Measurements from ENCODE around the gene FKBP8. TPM values are rescaled to one million over a fixed set of nuclear protein-coding genes. Genes with fewer than 3 reads are reported as not detected.
A peak's percentile ranks its signal among the peaks of the same experiment; 100 is the strongest.

FKBP8 gene
- total RNA-seq, 1 donor from 2014 or later, result 149 TPM

DNA sequence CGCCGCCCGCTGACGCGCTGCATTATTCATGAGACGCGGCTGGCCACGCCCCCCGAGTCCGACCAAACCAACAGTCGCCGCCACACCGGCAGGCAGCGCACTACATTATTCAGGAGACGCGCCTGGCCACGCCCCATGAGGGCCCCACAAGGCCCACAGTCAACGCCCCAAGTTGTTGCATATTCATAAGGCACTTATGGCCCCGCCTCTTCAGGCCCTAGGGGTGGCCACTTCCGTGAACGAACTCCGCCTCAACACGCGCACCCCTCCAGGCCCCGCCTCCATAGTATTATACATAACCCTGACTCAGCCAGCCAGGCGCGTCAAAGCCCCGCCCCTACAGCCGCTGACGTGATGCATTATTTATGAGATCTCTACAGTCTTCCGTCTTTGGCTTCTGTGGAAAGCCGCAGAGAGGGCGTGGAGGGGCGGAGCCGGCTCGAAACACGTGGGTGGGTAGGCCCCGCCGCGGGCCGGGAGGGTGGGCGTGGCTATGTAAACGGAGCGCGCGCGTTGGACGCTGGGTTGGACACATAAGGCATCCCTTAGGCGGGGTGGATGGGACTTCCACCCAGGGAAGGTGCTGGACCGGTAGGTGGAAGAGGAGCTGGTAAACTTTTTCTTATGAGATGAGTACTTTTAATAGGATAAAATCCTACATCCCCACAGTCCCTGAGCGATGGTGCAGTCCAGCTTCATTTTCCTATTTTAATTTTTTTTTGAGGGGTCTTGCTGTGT is 21.1 kb downstream of the FKBP8 start:
- DNase-seq (ENCODE audit: low spot score), result peak; percentile 100

DNA sequence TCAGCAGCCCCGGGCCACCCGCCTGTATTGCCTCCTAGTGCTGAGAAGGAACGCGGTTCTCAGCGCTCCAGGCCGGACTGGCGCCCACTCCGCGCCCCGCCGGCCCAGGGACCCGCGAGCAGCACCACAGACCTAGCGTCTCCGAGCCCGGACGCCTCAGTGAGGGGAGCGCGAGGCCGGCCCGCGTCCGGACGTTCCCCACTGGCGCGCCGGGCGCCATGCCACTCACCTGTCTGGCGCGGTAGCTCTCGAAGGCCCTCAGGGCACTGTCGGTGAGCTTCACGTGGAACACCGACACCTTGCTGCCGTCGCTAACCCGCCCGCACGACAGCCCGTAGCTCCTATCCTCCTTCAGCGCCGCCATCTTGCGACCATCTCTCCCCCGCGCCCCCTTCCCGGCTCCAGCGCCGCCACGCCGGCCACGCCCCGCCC is 21.7 kb downstream of the FKBP8 start, which contains the start of gene ELL:
TSS of gene ELL (minus strand) at position 379 of the 432 bp plus-strand sequence. CDS start at position 364, 15 bp downstream.
- no peak for DNase-seq (ENCODE audit: low spot score)

DNA sequence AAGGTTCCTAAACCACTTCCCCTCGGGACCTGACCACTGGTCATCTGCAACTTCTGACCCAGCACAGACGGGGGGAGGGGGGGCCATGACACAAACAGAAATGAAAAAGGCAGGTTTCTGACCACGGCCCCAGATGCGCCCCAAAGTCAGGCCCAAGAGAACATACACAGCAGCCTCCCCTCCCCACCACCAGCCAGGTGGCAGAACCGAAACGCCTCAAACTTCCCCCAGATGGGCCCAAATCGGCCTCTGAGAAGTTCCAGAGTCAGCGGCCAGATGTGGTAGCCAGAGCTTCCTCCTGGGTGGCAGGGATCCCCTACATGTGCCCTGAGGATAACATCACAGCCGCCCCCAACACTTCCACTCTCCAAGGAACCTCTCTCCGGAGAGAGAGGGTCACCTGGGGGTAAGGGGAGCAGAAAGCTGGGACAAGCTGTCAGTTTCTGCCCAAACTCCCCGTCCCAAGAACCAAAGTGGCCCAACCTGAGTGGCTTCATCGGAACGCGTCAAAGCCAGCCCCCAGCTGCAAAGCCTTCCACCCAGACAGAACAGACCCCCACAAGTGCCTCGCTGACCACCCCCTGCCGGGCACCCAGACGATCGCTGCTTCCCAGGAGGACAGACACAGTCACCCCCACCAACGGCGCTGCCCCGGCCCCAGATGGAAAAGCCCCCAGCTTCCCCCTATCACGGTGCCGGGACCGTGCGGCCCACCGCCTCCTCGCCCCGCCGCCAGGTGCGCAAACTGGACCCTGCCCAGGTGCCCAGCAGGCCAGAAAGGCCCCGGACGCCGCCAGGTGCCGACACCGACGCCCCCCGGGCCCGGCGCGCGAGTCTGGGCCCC is 22.3 kb downstream of the FKBP8 start:
- DNase-seq (ENCODE audit: low spot score), result peak; percentile 41

DNA sequence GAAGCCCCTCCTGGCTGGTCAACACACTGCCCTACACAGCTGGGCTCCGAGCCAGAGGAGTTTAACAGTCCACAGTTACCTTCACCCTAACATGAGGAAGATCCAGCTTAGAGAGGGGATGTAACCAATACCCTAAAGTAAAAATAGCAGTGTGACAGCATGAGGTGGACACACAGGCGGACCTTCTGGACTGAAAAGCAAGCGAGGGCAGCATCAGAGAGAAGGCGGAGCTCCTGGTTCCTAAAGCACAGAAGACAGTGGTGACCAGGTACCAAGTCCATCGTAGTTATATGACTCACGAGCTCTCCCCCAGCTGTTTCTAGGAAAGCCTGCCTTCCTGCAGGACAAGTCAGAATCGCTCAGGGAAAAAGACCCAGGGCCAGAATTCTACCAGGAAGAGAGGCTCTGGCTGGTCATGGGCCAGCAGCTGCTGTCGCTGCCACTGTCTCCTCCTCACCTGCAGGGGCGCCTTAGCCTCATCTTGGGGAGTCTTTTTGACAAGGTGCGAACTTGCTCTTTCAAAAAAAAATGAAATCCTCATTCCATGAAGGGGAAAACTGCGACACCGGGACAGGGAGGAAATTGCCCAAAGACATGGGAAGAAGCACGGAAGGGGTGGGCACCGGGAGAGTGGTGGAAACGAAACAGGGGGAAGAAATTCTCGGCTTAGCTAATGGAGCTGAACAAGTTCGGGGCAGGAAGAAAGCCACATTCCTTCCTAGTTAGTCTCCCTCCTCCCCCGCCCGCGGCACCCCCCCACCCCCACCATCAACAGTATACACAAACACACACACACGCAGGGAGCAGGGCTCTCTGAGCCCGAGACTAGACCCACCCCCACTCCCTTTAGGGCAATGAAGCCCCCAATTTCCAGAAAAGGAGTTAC is 23.2 kb downstream of the FKBP8 start:
- peak; percentile 71 for DNase-seq (ENCODE audit: low spot score)

DNA sequence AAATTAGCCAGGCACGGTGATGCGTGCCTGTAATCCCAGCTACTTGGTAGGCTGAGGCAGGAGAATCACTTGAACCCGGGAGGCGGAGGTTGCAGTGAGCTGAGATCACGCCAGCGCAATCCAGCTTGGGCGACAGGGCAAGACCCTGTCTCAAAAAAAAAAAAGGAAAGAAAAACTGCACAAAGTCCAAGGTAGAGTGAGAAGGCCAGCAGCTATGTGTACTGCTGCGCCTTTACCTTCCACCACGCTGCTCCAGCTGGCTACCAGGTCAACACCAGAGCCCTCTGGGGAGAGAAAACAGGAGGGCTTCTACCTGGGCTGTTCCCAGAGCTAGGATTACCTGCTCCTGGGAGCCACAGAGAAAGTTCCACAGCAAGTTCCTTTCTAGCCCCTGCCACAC is 24.7 kb downstream of the FKBP8 start:
- DNase-seq (ENCODE audit: low spot score), result no peak

DNA sequence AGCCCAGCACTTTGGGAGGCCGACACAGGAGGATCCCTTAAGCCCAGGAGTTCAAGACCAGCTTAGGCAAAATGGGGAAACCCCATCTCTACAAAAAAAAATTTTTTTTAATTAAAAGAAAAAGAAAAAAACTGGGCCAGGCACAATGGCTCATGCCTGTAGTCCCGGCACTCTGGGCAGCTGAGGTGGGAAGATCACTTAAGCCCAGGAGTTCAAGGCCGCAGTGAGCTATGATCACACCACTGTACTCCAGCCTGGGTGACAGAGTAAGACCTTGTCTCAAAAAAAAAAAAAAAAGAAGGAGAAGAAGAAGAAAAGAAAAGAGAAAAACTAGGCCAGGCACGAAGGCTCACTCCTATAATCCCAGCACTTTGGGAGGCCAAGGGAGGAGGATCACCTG is 25.8 kb downstream of the FKBP8 start:
- DNase-seq (ENCODE audit: low spot score), result no peak

DNA sequence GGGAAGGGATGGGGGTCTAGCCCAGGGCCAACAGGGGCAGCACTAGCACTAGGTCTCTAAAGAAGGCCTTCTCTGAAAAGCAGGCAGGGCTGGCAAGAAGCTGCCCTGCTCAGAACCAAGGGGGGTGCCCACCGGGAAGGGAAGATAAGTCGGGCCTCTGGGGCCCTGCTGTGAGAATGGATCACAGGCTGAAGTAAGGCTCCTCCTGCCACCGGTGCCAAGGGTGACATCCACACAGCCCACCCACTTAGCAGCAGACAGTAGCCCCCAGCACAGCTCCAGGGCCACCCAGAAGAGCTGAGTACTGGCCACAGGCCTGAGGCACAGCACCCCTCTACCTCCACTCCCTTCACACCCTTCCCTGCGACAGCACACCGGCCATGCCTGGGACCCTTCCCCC is 27.4 kb downstream of the FKBP8 start:
- DNase-seq (ENCODE audit: low spot score), result no peak

DNA sequence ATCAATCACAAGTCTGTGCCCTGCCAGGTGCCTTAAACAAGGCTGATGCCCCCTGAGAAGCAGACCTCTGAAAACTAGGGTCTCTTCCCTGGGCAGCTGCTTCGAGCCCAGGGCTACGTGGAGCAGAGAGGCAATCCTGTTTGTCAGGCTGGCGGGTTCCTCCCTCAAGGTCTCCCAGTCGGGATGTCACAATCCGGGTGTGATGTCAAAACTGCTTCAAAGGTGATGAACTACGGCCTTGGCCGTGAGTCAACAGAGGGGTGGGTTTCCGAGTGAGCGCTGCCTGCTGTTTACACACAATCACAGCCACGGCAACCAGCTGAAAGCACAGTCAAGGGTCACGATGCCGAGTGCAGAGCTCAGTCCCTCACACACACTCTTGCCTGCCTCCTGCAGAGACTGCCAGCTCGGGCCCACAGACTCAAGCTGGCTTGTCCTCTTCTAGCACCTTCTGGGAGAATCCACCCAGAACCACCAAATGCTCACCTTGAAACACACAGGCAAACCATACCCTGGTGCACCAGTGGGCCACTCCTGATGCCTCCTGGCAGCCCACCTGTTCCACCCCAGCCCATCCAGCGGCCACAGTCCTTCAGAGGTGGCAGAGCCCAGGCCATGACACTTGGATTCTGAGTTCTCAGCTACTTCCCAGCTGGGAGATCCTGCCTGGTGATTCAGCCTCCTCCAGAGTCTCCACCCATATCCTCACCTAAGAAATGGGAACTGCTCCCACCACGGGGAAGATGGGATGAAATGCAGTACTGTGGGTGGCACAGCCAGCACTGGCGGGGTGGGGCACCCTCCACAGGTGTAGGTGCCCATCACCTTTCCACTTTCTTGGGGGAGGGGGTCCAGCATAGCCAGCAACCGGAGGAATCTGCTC is 28.3 kb downstream of the FKBP8 start:
- no peak for DNase-seq (ENCODE audit: low spot score)

DNA sequence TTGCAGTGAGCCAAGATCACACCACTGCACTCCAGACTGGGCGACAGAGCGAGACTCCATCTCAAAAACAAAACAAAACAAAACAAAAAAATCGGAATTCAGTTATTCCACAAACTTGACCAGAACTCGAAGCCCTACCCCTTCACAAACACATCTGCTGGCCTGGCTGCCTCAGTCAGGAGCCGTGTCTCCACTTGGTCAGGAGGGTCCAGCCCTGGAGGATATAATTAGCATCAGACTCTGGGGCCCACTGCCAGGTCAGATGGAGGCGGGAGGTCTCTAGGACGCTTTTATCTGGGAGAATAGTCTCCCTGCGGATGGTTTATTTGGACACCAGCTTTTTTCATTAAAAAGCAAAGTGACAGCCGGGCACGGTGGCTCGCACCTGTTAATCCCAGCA is 29.5 kb downstream of the FKBP8 start:
- no peak for DNase-seq (ENCODE audit: low spot score)

DNA sequence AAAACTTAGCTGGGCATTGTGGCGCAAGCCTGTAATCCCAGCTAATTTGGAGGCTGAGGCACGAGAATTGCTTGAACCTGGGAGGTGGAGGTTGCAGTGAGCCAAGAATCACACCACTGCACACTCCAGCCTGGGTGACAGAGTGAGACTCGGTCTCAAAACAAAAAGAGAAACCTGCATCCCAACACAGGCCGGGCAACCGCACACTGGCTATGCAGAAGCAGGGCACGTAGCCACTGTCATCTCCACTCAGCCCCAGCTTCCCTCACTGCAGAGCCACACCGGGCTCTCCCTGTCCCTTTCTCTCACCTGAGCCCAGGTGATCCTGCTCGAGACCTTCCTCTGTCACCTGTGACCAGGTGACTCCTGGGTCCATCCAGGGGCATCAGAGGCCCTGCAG is 33.2 kb downstream of the FKBP8 start:
- DNase-seq (ENCODE audit: low spot score), result no peak

DNA sequence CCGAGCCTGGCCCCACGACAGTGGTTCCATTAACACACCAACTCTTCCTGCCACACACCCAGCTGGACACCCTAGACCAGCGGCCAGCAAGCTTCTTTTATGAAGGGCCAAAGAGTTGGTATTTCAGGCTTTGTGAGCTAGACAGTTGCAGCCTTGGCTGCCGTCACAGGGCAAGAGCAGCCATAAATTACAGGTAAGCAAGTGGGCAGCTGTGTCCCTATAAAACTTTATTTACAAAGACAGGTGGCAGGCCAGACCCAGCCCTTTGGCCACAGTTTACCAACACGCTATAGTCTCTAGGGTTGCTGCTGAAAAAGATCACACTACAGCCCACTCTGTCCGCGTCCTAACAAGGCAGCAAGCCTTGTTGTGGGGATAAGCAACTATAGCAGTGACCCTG is 34.8 kb downstream of the FKBP8 start:
- no peak for DNase-seq (ENCODE audit: low spot score)

DNA sequence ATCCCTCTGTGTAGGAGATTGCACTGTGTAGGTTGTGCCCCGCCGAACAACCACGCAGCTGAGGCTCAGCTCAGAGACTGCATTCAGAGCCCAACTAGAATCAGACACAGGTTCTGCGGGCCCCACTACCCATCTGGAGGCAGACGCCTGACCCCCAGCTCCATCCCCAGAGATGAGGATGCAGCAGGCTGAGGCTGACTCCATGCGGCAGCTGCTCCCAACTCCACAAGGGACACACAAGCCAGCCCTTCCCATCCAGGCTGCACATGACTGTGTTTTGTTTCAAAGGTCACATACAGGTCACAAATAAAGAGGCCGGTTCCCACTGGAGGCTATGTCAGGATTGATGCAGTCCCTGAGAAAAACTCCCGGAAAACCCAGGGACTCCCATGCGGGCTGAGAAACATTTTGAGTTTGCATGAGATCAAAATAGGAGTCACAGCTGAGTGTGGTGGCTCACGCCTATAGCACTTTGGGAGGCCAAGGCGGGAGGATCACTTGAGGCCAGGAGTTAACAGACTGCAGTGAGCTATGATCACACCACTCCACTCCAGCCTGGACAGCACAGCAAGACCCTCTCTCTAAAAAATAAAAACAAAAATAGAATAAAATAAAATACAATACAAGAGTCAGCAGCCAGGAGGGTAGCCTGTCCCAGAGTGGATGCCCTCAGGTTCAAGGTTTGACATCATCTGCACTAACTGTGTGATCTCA is 35.5 kb downstream of the FKBP8 start:
- no peak for DNase-seq (ENCODE audit: low spot score)

DNA sequence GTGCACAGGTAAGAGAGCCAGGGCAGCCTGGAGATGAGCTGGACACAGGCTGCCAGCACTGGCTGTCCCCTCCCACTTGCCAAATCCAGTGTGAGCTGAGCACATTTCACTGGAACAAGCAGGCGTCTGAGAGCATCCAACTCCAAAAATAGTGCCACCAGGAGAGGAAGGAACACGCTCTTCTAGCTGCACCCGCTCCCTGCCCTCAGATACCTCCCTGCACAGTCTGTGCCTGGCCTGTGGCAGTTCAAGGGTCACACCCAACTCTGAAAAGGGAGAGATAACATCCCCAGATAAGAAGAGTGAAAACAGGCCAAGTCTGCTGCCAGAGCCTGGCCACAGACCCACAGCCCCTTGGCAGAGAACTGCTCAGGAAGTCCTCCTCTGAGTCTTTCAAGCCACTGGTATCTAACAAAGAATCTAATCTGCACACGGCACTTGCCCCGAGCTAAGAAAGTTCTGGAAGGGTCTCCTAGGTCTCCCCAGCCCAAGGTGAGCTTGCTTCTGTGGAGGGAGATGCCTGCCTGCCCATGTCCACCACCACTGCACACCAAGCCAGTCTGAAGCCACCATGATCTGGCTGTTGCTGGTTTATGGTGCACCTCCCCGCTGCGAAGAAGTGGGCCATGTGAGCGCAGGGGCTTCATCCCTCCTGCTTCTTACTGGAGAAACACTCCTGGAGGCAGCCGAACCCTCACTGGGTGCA is 36.2 kb downstream of the FKBP8 start:
- DNase-seq (ENCODE audit: low spot score), result no peak

DNA sequence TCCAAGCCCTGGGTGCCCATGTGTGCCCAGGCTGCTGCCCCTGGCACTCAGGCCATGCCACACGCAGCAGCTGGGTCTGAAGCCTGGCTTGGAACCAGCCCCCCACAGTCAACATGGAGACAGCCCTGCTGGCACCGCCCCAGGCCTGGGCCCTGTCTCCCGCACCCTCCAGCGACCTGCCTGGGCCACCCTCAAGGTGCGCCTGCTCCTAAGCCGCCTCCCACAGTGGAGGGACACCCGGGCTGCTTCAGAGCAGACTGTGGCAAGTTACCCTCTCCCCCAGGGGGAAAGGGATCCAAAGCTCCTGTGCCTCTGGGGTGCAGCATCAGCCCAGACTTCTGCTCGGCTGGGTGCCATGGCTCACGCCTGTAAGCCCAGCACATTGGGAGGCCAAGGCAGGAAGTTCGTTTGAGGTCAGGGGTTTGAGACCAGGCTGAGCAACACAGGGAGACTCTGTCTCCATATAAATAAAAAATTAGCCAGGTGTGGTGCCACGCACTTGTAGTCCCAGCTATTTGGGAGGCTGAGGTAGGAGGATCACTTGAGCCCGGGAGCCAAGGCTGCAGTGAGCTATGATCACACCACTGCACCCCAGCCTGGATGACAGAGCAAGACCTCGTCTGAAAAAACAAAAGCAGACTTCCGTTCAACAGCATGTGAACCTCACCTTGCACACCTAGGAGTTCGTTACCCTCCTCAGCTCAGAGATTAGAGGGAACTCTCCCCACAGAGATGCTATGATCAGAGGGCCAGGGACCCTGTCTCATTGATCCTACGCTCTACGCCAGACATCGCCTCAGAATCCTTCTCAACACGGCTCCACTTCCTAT is 37.1 kb downstream of the FKBP8 start:
- DNase-seq (ENCODE audit: low spot score), result no peak

DNA sequence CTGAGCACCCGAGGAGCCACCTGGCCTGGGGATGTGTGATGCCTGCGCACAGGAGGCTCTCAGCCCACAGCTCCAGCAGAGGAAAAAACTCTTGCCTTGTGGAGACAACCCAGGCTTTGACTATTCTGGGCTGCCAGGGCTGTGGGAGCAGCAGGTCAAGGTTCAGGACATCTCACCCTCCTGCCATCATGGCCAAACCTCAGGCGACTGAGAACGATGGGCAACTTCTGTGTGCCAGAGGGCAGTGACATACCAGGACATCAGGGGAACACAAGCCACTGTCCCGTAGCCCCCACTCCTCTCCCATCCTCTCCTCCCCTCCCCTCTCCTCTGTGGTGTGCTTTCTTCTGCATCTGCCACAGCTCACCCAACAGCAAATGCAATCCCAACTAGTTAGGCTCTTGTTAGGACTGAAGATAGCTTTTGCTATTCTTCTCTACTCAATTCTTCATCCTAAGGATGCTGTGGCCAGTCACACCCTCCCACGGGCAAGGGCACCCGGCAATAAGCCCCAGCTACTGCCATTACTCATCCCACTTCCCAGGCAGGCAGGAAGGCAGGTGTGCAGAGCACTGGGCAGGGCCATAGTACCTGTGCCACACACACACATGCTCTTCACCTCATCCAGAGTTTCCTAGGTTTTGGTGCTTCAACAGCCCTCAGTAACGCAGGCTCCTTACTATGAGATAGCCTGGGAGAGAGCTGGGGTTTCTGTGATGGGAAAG is 38.3 kb downstream of the FKBP8 start:
- no peak for DNase-seq (ENCODE audit: low spot score)

DNA sequence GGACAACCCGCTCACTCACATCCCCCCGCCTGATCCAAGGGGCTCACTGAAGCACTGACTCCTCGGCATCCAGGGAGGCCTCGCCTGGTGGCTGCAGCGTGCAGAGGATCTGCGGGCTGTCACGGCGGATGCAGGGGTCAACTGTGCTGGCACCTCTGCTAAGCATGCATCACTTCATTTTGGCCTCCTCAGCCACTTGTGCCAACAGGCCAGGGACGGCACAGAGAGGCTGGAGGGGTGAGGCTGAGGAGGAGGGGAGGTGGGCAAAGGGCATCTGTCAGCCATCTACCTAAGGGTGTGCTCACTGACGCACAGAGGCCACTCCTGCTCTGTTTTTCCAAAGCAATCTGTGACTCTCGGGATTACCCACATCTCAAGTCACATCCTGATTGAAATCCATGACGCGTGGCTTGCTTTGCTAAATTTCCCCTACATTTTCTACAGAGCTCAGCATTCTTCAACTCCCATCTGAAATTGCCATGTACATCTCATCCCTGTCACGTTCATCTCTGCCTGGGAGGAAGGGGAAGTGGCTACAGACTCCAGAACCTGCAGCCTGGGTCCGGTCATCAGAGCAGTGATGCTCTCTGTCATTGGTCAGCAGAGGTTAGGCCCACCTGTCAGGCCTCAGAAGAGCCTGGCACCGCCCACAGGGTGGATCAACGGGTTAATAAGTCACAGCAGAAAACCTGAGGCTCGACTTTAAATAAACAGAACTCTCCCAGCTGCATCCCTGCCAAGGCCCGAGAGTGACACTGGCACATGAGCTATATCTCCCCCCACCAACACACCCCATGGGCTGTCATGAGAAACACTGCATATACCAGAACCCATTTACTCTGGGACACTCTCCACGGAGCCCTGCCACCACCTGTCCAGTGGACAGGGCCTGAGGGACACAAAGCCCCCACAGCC is 39.1 kb downstream of the FKBP8 start:
- no peak for DNase-seq (ENCODE audit: low spot score)

All from umbilical cord (tissue), 2 donors.